GM23248 (cell line): ENCODE results near the gene ZNF785. TPM values are rescaled to one million over a fixed set of nuclear protein-coding genes. Genes with fewer than 3 reads are reported as not detected.

Experiments used
- DNase-seq: peaks from one replicate; pipeline ENCODE4 v3.0.0-alpha.2; 2015
- H2AFZ ChIP-seq: fragments of 200-600 bp; sonication (generic); 2 replicates; pipeline ENCODE4 v1.6.1; 2016; ENCODE audit warnings: antibody characterized with exemption
- H3F3A ChIP-seq: fragments of 200-600 bp; sonication (generic); 2 replicates; pipeline ENCODE4 v1.6.1; 2016; ENCODE audit warnings: mild to moderate bottlenecking, antibody characterized with exemption, mixed run types; ENCODE audit not compliant: insufficient read depth
- H3K27ac ChIP-seq: fragments of 200-600 bp; sonication (generic); 2 replicates; pipeline ENCODE4 v1.5.1; 2016; ENCODE audit warnings: mild to moderate bottlenecking
- H3K27me3 ChIP-seq: fragments of 200-600 bp; sonication (generic); replicated peaks from 2 replicates; pipeline ENCODE4 v1.6.1; 2016; ENCODE audit warnings: mild to moderate bottlenecking; ENCODE audit not compliant: insufficient read depth
- H3K36me3 ChIP-seq: fragments of 200-600 bp; sonication (generic); 2 replicates; pipeline ENCODE4 v1.6.1; 2016; ENCODE audit warnings: low read depth, mild to moderate bottlenecking
- H3K4me1 ChIP-seq: fragments of 200-600 bp; sonication (generic); 2 replicates; pipeline ENCODE4 v1.6.1; 2016; ENCODE audit warnings: mild to moderate bottlenecking; ENCODE audit not compliant: insufficient read depth
- H3K4me2 ChIP-seq: fragments of 200-600 bp; sonication (generic); one replicate; pipeline ENCODE4 v1.6.1; 2016; ENCODE audit warnings: mild to moderate bottlenecking; ENCODE audit not compliant: unreplicated experiment
- H3K4me3 ChIP-seq: fragments of 200-600 bp; sonication (generic); 2 replicates; pipeline ENCODE4 v1.5.1; 2016; ENCODE audit warnings: mild to moderate bottlenecking
- H3K79me2 ChIP-seq: fragments of 200-600 bp; sonication (generic); 2 replicates; pipeline ENCODE4 v1.6.1; 2016; ENCODE audit warnings: mild to moderate bottlenecking; ENCODE audit not compliant: insufficient read depth
- H3K9ac ChIP-seq: fragments of 200-600 bp; sonication (generic); 2 replicates; pipeline ENCODE4 v1.6.1; 2016; ENCODE audit warnings: mild to moderate bottlenecking
- H3K9me2 ChIP-seq: fragments of 200-600 bp; sonication (generic); 2 replicates; pipeline ENCODE4 v1.6.1; 2016; ENCODE audit warnings: mixed run types, mild to moderate bottlenecking, moderate library complexity; ENCODE audit not compliant: insufficient read depth
- H3K9me3 ChIP-seq: fragments of 200-600 bp; sonication (generic); one replicate; pipeline ENCODE4 v1.6.1; 2017; ENCODE audit warnings: low read depth
- H4K20me1 ChIP-seq: fragments of 200-600 bp; sonication (generic); 2 replicates; pipeline ENCODE4 v1.6.0; 2016; ENCODE audit not compliant: insufficient read depth
- EZH2 ChIP-seq: fragments of 200-600 bp; sonication (generic); IDR thresholded peaks from 2 replicates; pipeline ENCODE4 v1.6.1; 2018; ENCODE audit warnings: antibody characterized with exemption, mild to moderate bottlenecking; ENCODE audit not compliant: insufficient read depth, poor library complexity, severe bottlenecking
- EZH2phosphoT487 ChIP-seq: fragments of 200-600 bp; sonication (generic); IDR thresholded peaks from 2 replicates; pipeline ENCODE4 v1.6.1; 2018; ENCODE audit warnings: antibody characterized with exemption, moderate library complexity, mild to moderate bottlenecking, low read depth; ENCODE audit not compliant: insufficient read depth
- WGBS, 2 experiments: methylation state at CpG; one replicate each; pipeline ENCODE4 v1.1.6; 2015 to 2017; ENCODE audit warnings: low lambda C conversion rate in 2 of 2, low coverage in 1 of 2; ENCODE audit errors: missing lambda C conversion rate in 2 of 2; 5-methylcytosine and 5-hydroxymethylcytosine counted together
- in situ Hi-C: fragments of 300-500 bp; cut with MboI; formaldehyde crosslinking; loops from 2 replicates; pipeline ENCODE4 v1.15.0; 2020
- polyA plus RNA-seq: library from polyadenylated mRNA; unstranded; fragments of >200 nt; fragmentation: Nextera tagmentation; extraction: Ambion mirVana; gene quantifications from 2 replicates; pipeline ENCODE4 v1.2.1, GENCODE V29; 2016
- total RNA-seq: library from RNA; depleted of rRNA; stranded (reverse); fragments of >200 nt; shearing (Covaris generic); gene quantifications from 2 replicates; pipeline ENCODE4 v1.2.3, GENCODE V29; 2014

The ZNF785 gene
- total and polyA plus RNA-seq, 2 experiments from 2014 or later: 6.9 to 9.0 TPM

- no peak for DNase-seq
- Histone ChIP-seq H3K27ac (no peak overlapping the region), H3K9ac (no peak overlapping the region), H3K4me3 (no peak overlapping the region), H3K79me2 (peaks cover 31% of the 10 kb centered on the region), H3K9me3 (no peaks in the 10 kb centered on the region), H3K27me3 (no peaks in the 10 kb centered on the region), H2AFZ (no peak overlapping the region), H3F3A (no peaks in the 10 kb centered on the region), H3K4me1 (no peaks in the 10 kb centered on the region), H3K9me2 (no peaks in the 10 kb centered on the region), H3K36me3 (no peaks in the 10 kb centered on the region), H3K4me2 (no peak overlapping the region), H4K20me1 (no peaks in the 10 kb centered on the region)
- in situ Hi-C loops: no loop called here
- WGBS, 2 experiments: 96 to 100% methylated on average over 2 of the region's 2 CpGs
- no peak for TF ChIP-seq EZH2
- no peak for TF ChIP-seq EZH2phosphoT487
Observed at GRCh38 chr16:30588651-30589050, 3.2 kb upstream of the ZNF785 start.

- H3K9me2 ChIP-seq: no peaks in the 10 kb centered on the region
- no peaks in the 10 kb centered on the region for H3K9me3 ChIP-seq
- H3K4me2 ChIP-seq: peak overlapping the region; percentile 76
- H3K4me3 ChIP-seq: peak overlapping the region; percentile 78
- H3K27me3 ChIP-seq: no peaks in the 10 kb centered on the region
- WGBS, 2 experiments: 0 to 1% methylated on average over 23 of the region's 23 CpGs
- peak overlapping the region; percentile 93 for H2AFZ ChIP-seq
- no peaks in the 10 kb centered on the region for H4K20me1 ChIP-seq
- H3F3A ChIP-seq: no peaks in the 10 kb centered on the region
- H3K4me1 ChIP-seq: no peaks in the 10 kb centered on the region
- TF ChIP-seq EZH2 (no peak), EZH2phosphoT487 (no peak)
- no peaks in the 10 kb centered on the region for H3K36me3 ChIP-seq
- DNase-seq: peak; percentile 64
- peak overlapping the region; percentile 91 for H3K9ac ChIP-seq
- H3K79me2 ChIP-seq: peaks cover 64% of the 10 kb centered on the region
- in situ Hi-C loops: no loop called here
- peak overlapping the region; percentile 83 for H3K27ac ChIP-seq
Observed at GRCh38 chr16:30585022-30585399, 486 bp downstream of the ZNF785 start.

GRCh38 chr16:30582611-30583340 lies 2.7 kb downstream of the ZNF785 start:
- H3K9me2 ChIP-seq: no peaks in the 10 kb centered on the region
- H3K79me2 ChIP-seq: peaks cover 77% of the 10 kb centered on the region
- no peaks in the 10 kb centered on the region for H3K36me3 ChIP-seq
- H3K4me2 ChIP-seq: no peak overlapping the region
- H3K9me3 ChIP-seq: no peaks in the 10 kb centered on the region
- no peaks in the 10 kb centered on the region for H3K4me1 ChIP-seq
- TF ChIP-seq EZH2 (no peak), EZH2phosphoT487 (no peak)
- H3F3A ChIP-seq: no peaks in the 10 kb centered on the region
- DNase-seq: no peak
- no peaks in the 10 kb centered on the region for H4K20me1 ChIP-seq
- H3K9ac ChIP-seq: no peak overlapping the region
- H3K4me3 ChIP-seq: no peak overlapping the region
- H3K27ac ChIP-seq: no peak overlapping the region
- H3K27me3 ChIP-seq: no peaks in the 10 kb centered on the region
- H2AFZ ChIP-seq: no peak overlapping the region
- WGBS, 2 experiments: 98 to 99% methylated on average over 41 to 48 of the region's 48 CpGs
- in situ Hi-C loops: no loop called here

- Histone ChIP-seq H3K79me2 (peaks cover 69% of the 10 kb centered on the region), H3K4me3 (no peak overlapping the region), H3K27ac (no peak overlapping the region), H3K4me1 (no peaks in the 10 kb centered on the region), H3K9me2 (no peaks in the 10 kb centered on the region), H3K9me3 (no peaks in the 10 kb centered on the region), H3K36me3 (no peaks in the 10 kb centered on the region), H4K20me1 (no peaks in the 10 kb centered on the region), H3K4me2 (no peak overlapping the region), H3F3A (no peaks in the 10 kb centered on the region), H2AFZ (no peak overlapping the region), H3K9ac (no peak overlapping the region), H3K27me3 (no peaks in the 10 kb centered on the region)
- no peak for DNase-seq
- 88 to 91% methylated on average over 6 to 7 of the region's 7 CpGs for WGBS, 2 experiments
- TF ChIP-seq EZH2phosphoT487 (no peak), EZH2 (no peak)
- in situ Hi-C loops: no loop called here
Observed at GRCh38 chr16:30581457-30581856, 4.0 kb downstream of the ZNF785 start.

GRCh38 chr16:30574678-30575077 lies 10.8 kb downstream of the ZNF785 start:
- H3K9me3 ChIP-seq: no peaks in the 10 kb centered on the region
- 100% methylated on average over 1 of the region's 1 CpG for WGBS, 2 experiments
- no peaks in the 10 kb centered on the region for H3K4me1 ChIP-seq
- in situ Hi-C loops: no loop called here
- H3K27me3 ChIP-seq: no peaks in the 10 kb centered on the region
- 0 out of 2 replicates have a peak, but pooled peaks cover 10% of the 10 kb centered on the region for H3K79me2 ChIP-seq
- DNase-seq: no peak
- no peaks in the 10 kb centered on the region for H3K9me2 ChIP-seq
- TF ChIP-seq EZH2phosphoT487: no peak
- TF ChIP-seq EZH2: no peak
- no peak overlapping the region for H3K9ac ChIP-seq
- H3K27ac ChIP-seq: no peak overlapping the region
- H3F3A ChIP-seq: 0 out of 2 replicates have a peak, but pooled peaks cover 10% of the 10 kb centered on the region
- no peak overlapping the region for H3K4me3 ChIP-seq
- no peak overlapping the region for H2AFZ ChIP-seq
- H4K20me1 ChIP-seq: no peaks in the 10 kb centered on the region
- no peak overlapping the region for H3K4me2 ChIP-seq
- no peaks in the 10 kb centered on the region for H3K36me3 ChIP-seq
